Activated T-cell treated with anti-CD3 and anti-CD28 coated beads, Interleukin-2, amount 50 U/mL, for 4 hours (primary cell): ENCODE measurements around the gene ADAMTS4. TPM values are rescaled to one million over a fixed set of nuclear protein-coding genes. Genes with fewer than 3 reads are reported as not detected.

Experiments
- ATAC-seq, 2 donors: fragments of 200-7000 bp; cut with Tn5 transposase; one replicate each; pipeline ENCODE4 v1.10.0; 2021
- DNase-seq: peaks from one replicate; pipeline ENCODE4 v3.0.0-alpha.2; 2020
- H3K27me3 Mint-ChIP-seq: one replicate; pipeline ENCODE4 v1.8.0; 2021; ENCODE audit warnings: low read depth, mixed read lengths
- H3K36me3 Mint-ChIP-seq: one replicate; pipeline ENCODE4 v1.8.0; 2022; ENCODE audit warnings: mixed read lengths; ENCODE audit not compliant: insufficient read depth
- H3K4me1 Mint-ChIP-seq: one replicate; pipeline ENCODE4 v1.8.0; 2021; ENCODE audit warnings: low read depth, mixed read lengths
- H3K4me3 Mint-ChIP-seq: one replicate; pipeline ENCODE4 v1.8.0; 2021; ENCODE audit warnings: mild to moderate bottlenecking, moderate library complexity, mixed read lengths
- H3K9me3 Mint-ChIP-seq: one replicate; pipeline ENCODE4 v1.8.0; 2021; ENCODE audit warnings: mixed read lengths
- total RNA-seq, 3 donors: library from RNA; stranded (reverse); gene quantifications; one replicate each; pipeline ENCODE4 v1.2.1, GENCODE V29; 2021

ADAMTS4 gene
- 1 to 10 TPM in 1 of 3 donors, under 1 TPM in 2; 0.34 to 1.1 (median 0.63) TPM for total RNA-seq

- H3K27me3 Mint-ChIP-seq: no peaks in the 10 kb centered on the region
- no peak for DNase-seq
- H3K9me3 Mint-ChIP-seq: no peaks in the 10 kb centered on the region
- H3K4me3 Mint-ChIP-seq: peak within 1 kb of the TSS; percentile 6
- H3K4me1 Mint-ChIP-seq: peaks cover 56% of the 10 kb centered on the region
- H3K36me3 Mint-ChIP-seq: peaks cover under 1% of the 10 kb centered on the region
- ATAC-seq: no peak
Observed at GRCh38 chr1:161198897-161199431, at the start of gene ADAMTS4. ADAMTS4 (minus strand) TSS chr1:161199054; CDS start chr1:161198627, 427 bp downstream.

- Mint-ChIP-seq H3K4me3 (no peak overlapping the region), H3K27me3 (peaks cover 7% of the 10 kb centered on the region), H3K4me1 (no peaks in the 10 kb centered on the region), H3K9me3 (peaks cover 2% of the 10 kb centered on the region), H3K36me3 (peaks cover under 1% of the 10 kb centered on the region)
- ATAC-seq: no peak
- no peak for DNase-seq
Observed at GRCh38 chr1:161244888-161245287, 46.0 kb upstream of the ADAMTS4 start.

- Mint-ChIP-seq H3K4me3 (no peak overlapping the region), H3K4me1 (no peaks in the 10 kb centered on the region)
- ATAC-seq: no peak
Observed at GRCh38 chr1:161242313-161242712, 43.5 kb upstream of the ADAMTS4 start.

GRCh38 chr1:161241682-161242081 lies 42.8 kb upstream of the ADAMTS4 start:
- H3K27me3 Mint-ChIP-seq: peaks cover 7% of the 10 kb centered on the region
- H3K9me3 Mint-ChIP-seq: no peaks in the 10 kb centered on the region
- no peak overlapping the region for H3K4me3 Mint-ChIP-seq
- H3K36me3 Mint-ChIP-seq: no peaks in the 10 kb centered on the region
- ATAC-seq: no peak
- H3K4me1 Mint-ChIP-seq: no peaks in the 10 kb centered on the region
- no peak for DNase-seq

More at GRCh38 chr1:161242313-161242712, 43.5 kb upstream of the ADAMTS4 start:
- Mint-ChIP-seq H3K9me3 (no peaks in the 10 kb centered on the region), H3K36me3 (no peaks in the 10 kb centered on the region), H3K27me3 (peaks cover 7% of the 10 kb centered on the region)
- DNase-seq: no peak

- H3K4me3 Mint-ChIP-seq: no peak within 1 kb of the TSS
- H3K27me3 Mint-ChIP-seq: peaks cover 7% of the 10 kb centered on the region
- no peak for DNase-seq
- H3K36me3 Mint-ChIP-seq: no peaks in the 10 kb centered on the region
- H3K4me1 Mint-ChIP-seq: no peaks in the 10 kb centered on the region
- H3K9me3 Mint-ChIP-seq: no peaks in the 10 kb centered on the region
- ATAC-seq: no peak
Observed at GRCh38 chr1:161238039-161238473, 39.2 kb upstream of the ADAMTS4 start, which contains the start of gene NR1I3. NR1I3 (minus strand) TSS chr1:161238203; CDS start chr1:161236565, 1,638 bp downstream.

GRCh38 chr1:161235957-161236775 lies 37.3 kb upstream of the ADAMTS4 start:
- Mint-ChIP-seq H3K9me3 (no peaks in the 10 kb centered on the region), H3K4me1 (no peaks in the 10 kb centered on the region), H3K36me3 (no peaks in the 10 kb centered on the region), H3K27me3 (no peaks in the 10 kb centered on the region), H3K4me3 (no peak overlapping the region)
- DNase-seq: no peak
- ATAC-seq: no peak

GRCh38 chr1:161233102-161233501 lies 34.2 kb upstream of the ADAMTS4 start:
- H3K27me3 Mint-ChIP-seq: no peaks in the 10 kb centered on the region
- peaks cover 2% of the 10 kb centered on the region for H3K4me1 Mint-ChIP-seq
- no peaks in the 10 kb centered on the region for H3K9me3 Mint-ChIP-seq
- no peak for DNase-seq
- no peak for ATAC-seq
- no peak overlapping the region for H3K4me3 Mint-ChIP-seq
- H3K36me3 Mint-ChIP-seq: peaks cover 6% of the 10 kb centered on the region

GRCh38 chr1:161230762-161231161 lies 31.9 kb upstream of the ADAMTS4 start:
- DNase-seq: no peak

GRCh38 chr1:161229896-161230295 lies 31.0 kb upstream of the ADAMTS4 start:
- H3K36me3 Mint-ChIP-seq: peaks cover 7% of the 10 kb centered on the region
- peaks cover 30% of the 10 kb centered on the region for H3K4me1 Mint-ChIP-seq
- no peaks in the 10 kb centered on the region for H3K9me3 Mint-ChIP-seq
- no peak for DNase-seq
- no peak for ATAC-seq
- H3K27me3 Mint-ChIP-seq: no peaks in the 10 kb centered on the region
- H3K4me3 Mint-ChIP-seq: no peak overlapping the region

More at GRCh38 chr1:161230762-161231161, 31.9 kb upstream of the ADAMTS4 start:
- no peaks in the 10 kb centered on the region for H3K9me3 Mint-ChIP-seq
- H3K4me3 Mint-ChIP-seq: no peak overlapping the region
- H3K27me3 Mint-ChIP-seq: no peaks in the 10 kb centered on the region
- peaks cover 7% of the 10 kb centered on the region for H3K36me3 Mint-ChIP-seq
- H3K4me1 Mint-ChIP-seq: peaks cover 23% of the 10 kb centered on the region
- no peak for ATAC-seq

GRCh38 chr1:161228032-161228431 lies 29.2 kb upstream of the ADAMTS4 start:
- Mint-ChIP-seq H3K36me3 (peaks cover 7% of the 10 kb centered on the region), H3K9me3 (no peaks in the 10 kb centered on the region), H3K4me1 (peaks cover 31% of the 10 kb centered on the region), H3K4me3 (peak overlapping the region; percentile 1), H3K27me3 (peaks cover 1% of the 10 kb centered on the region)
- ATAC-seq (no peak), DNase-seq (no peak)

GRCh38 chr1:161227196-161227871 lies 28.5 kb upstream of the ADAMTS4 start:
- Mint-ChIP-seq H3K9me3 (no peaks in the 10 kb centered on the region), H3K36me3 (peaks cover 7% of the 10 kb centered on the region), H3K4me3 (peak overlapping the region; percentile 100), H3K4me1 (peaks cover 31% of the 10 kb centered on the region), H3K27me3 (peaks cover 1% of the 10 kb centered on the region)
- ATAC-seq: peak; percentile 46
- peak; percentile 91 for DNase-seq

GRCh38 chr1:161226759-161227158 lies 27.9 kb upstream of the ADAMTS4 start:
- Mint-ChIP-seq H3K4me1 (peaks cover 33% of the 10 kb centered on the region), H3K9me3 (no peaks in the 10 kb centered on the region)

GRCh38 chr1:161226320-161226711 lies 27.5 kb upstream of the ADAMTS4 start:
- Mint-ChIP-seq H3K36me3 (peaks cover 7% of the 10 kb centered on the region), H3K9me3 (no peaks in the 10 kb centered on the region), H3K27me3 (peaks cover 1% of the 10 kb centered on the region), H3K4me3 (peak overlapping the region; percentile 100), H3K4me1 (peaks cover 33% of the 10 kb centered on the region)
- DNase-seq (no peak), ATAC-seq (no peak)

More at GRCh38 chr1:161226759-161227158, 27.9 kb upstream of the ADAMTS4 start:
- Mint-ChIP-seq H3K4me3 (peak overlapping the region; percentile 100), H3K27me3 (peaks cover 1% of the 10 kb centered on the region), H3K36me3 (peaks cover 7% of the 10 kb centered on the region)
- no peak for DNase-seq
- no peak for ATAC-seq

- DNase-seq (peak; percentile 83), ATAC-seq (peak; percentile 95 to 97)
- Mint-ChIP-seq H3K9me3 (no peaks in the 10 kb centered on the region), H3K36me3 (peaks cover 7% of the 10 kb centered on the region), H3K4me3 (peak within 1 kb of the TSS; percentile 100), H3K27me3 (peaks cover 1% of the 10 kb centered on the region), H3K4me1 (peaks cover 33% of the 10 kb centered on the region)
Observed at GRCh38 chr1:161225534-161226319, 26.9 kb upstream of the ADAMTS4 start, which contains the start of gene TOMM40L. TOMM40L (plus strand) TSS chr1:161226060; CDS start chr1:161226490, 430 bp downstream.
